ENCODE results near the gene STAU1.

The STAU1 gene

DNA sequence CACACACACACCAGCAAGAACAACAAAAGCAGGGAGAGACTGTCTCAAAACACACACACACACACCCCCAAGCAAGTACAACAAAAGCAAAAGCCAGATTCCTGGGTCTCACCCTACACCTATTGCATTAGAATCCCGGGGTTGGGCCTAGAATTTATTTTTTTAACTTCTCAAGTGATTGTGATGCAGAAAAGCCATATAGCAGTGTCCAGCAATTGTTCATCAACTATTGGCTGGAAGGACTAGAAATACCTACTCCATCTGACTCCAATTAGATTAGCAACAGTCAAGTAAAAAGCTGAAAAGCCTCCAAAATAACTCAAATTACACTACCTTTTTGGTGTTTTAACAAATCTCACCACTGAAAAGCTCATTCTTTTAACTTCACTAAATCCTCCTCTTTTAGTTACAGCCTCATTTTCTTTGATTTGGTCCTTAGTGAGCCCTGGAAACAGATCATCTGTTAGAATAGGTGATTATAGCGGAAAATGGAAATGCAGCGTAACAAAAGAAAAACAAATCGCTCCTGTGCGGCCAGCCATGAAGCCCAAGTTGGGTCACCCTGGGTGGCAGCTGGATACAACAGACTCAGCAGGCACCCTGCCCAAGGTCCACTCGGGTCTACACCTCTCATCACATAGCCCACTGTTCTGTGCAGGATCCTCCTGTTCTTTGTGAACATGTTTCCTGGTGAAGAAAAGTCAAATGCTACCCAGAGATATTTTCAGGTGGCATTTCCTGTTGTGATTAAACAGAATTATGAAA, 38.7 kb downstream of the STAU1 start:
- no peak overlapping the region for H3K27ac ChIP-seq
- intact Hi-C loops (cut with DNase I; ENCODE audit: low total_unique reads): no loop called here

DNA sequence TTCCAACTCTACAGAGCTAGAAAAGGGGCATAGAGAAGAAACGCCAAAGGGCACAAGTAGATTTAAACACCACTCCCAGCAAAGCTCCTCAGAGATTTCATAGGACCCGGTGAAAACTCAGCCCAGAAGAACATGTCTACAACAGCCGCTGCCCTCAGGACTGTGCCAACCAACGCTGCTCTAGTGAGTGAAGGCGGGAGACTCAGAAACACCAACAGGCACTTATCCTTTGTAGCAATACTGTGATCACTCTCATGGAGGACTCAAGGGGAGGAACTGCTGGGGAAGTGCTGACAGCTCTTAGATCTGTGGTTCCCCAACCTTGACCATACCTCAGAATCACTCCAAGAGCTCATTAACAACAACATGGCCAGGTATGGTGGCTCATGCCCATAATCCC, 39.5 kb downstream of the STAU1 start:
- TF ChIP-seq, protein P1, sequence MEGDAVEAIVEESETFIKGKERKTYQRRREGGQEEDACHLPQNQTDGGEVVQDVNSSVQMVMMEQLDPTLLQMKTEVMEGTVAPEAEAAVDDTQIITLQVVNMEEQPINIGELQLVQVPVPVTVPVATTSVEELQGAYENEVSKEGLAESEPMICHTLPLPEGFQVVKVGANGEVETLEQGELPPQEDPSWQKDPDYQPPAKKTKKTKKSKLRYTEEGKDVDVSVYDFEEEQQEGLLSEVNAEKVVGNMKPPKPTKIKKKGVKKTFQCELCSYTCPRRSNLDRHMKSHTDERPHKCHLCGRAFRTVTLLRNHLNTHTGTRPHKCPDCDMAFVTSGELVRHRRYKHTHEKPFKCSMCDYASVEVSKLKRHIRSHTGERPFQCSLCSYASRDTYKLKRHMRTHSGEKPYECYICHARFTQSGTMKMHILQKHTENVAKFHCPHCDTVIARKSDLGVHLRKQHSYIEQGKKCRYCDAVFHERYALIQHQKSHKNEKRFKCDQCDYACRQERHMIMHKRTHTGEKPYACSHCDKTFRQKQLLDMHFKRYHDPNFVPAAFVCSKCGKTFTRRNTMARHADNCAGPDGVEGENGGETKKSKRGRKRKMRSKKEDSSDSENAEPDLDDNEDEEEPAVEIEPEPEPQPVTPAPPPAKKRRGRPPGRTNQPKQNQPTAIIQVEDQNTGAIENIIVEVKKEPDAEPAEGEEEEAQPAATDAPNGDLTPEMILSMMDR (IDR thresholded peaks at IDR 0.05): no peak
- H3K4me1 ChIP-seq: no peaks in the 10 kb centered on the region
- H3K36me3 ChIP-seq: peaks cover 40 to 72% (median 40%) of the 10 kb centered on the region in 3 donors
- no peak overlapping the region for H3K27ac ChIP-seq
- no peak overlapping the region for H3K4me3 ChIP-seq
- no peaks in the 10 kb centered on the region for H3K27me3 ChIP-seq
- no peak for DNase-seq
- H3K9me3 ChIP-seq: no peaks in the 10 kb centered on the region
- intact Hi-C loops (cut with DNase I; ENCODE audit: low total_unique reads): no loop called here

More for the DNA sequence above, 38.7 kb downstream of the STAU1 start:
- H3K9me3 ChIP-seq: no peaks in the 10 kb centered on the region
- H3K4me3 ChIP-seq: no peak overlapping the region
- no peak for DNase-seq
- peaks cover 34 to 66% (median 40%) of the 10 kb centered on the region in 3 donors for H3K36me3 ChIP-seq
- no peaks in the 10 kb centered on the region for H3K4me1 ChIP-seq
- TF ChIP-seq, protein P1 (IDR thresholded peaks at IDR 0.05): no peak
- H3K27me3 ChIP-seq: no peaks in the 10 kb centered on the region

DNA sequence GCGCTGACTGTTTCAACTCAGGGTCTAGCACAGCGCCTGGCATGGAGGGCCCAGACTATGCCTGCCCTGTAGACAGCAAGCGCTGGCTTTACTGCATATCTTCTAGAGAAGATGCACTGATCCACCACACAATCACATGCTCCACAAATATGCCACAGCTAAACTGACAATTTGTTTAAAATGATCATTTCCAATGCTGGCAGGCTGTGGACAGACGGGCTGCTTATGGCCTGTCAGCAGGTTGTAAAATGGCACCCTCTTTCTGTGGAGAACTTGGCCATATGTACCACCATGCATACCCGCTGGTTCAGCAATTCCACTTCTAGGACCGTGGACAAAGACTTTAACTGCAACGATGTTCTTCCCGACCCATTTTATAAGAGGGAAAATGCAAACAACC, 40.8 kb downstream of the STAU1 start:
- intact Hi-C loops (cut with DNase I; ENCODE audit: low total_unique reads): no loop called here
- Histone ChIP-seq H3K27ac (no peak overlapping the region), H3K9me3 (no peaks in the 10 kb centered on the region), H3K27me3 (no peaks in the 10 kb centered on the region), H3K4me3 (no peak overlapping the region), H3K4me1 (no peaks in the 10 kb centered on the region), H3K36me3 (peaks cover 33 to 66% (median 38%) of the 10 kb centered on the region in 3 donors)
- DNase-seq: no peak
- TF ChIP-seq, protein P1 (IDR thresholded peaks at IDR 0.05): no peak

DNA sequence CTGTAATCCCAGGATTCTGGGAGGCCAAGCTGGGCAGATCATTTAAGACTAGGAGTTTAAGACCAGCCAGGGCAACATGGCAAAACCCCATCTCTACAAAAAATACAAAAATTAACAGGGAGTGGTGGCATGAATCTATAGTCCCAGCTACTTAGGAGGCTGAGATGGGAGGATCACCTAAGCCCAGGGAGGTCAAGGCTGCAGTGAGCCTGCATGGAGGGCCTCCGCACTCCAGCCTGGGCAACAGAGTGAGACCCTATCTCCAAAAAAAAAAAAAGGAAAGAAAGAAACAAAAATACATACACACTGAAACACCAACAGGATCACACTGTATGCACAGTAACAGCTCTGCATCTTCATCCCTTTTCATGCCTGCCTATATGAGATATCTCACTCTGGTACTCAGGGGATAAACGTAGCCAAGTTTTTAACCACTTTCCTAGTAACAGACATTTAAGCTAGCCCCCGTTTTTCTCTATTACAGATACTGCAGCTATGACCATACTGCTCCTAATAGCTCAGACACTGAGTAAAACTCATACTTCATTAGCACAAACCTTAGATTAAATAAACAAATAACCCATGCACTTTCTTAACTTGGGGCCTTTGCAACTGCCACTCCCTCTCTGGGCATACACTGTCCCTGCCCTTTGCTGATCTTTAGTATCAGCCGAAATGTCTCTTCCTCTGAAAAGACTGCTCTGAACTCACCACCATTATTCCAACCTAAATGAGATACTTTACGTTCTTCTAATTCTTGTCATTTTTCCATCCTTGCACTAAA, 41.5 kb downstream of the STAU1 start:
- no peak overlapping the region for H3K27ac ChIP-seq
- H3K4me3 ChIP-seq: no peak overlapping the region
- H3K9me3 ChIP-seq: no peaks in the 10 kb centered on the region
- H3K27me3 ChIP-seq: no peaks in the 10 kb centered on the region
- peaks cover 26 to 60% (median 36%) of the 10 kb centered on the region in 3 donors for H3K36me3 ChIP-seq
- no peaks in the 10 kb centered on the region for H3K4me1 ChIP-seq
- TF ChIP-seq, protein P1 (IDR thresholded peaks at IDR 0.05): no peak
- no peak for DNase-seq
- intact Hi-C loops (cut with DNase I; ENCODE audit: low total_unique reads): no loop called here

DNA sequence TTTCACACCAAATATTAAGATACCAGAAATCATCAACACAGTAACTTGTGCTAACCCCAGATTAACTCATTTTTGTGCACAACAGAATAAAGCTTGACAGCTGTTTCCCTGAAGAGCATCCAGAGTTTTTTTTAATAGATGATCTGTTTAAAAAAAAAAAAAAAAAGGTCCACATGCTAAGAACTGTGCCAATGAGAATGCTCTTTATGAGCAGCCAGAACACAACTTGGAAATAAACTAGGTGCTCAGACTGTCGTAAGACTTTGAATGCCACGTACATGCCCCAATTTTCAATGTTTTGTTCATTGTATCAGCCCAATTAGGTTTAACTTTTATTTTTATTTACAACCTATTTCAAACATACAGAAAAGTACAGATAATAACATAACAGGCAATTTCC, 47.3 kb downstream of the STAU1 start:
- no peak for DNase-seq
- no peaks in the 10 kb centered on the region for H3K4me1 ChIP-seq
- H3K36me3 ChIP-seq: peaks cover 0 to 20% (median 13%) of the 10 kb centered on the region in 3 donors
- no peak overlapping the region for H3K27ac ChIP-seq
- no peaks in the 10 kb centered on the region for H3K9me3 ChIP-seq
- intact Hi-C loops (cut with DNase I; ENCODE audit: low total_unique reads): no loop called here
- TF ChIP-seq, protein P1 (IDR thresholded peaks at IDR 0.05): no peak
- no peaks in the 10 kb centered on the region for H3K27me3 ChIP-seq
- no peak overlapping the region for H3K4me3 ChIP-seq

Data from tibial artery (tissue), 4 donors.